ENCODE results near the gene SYT8. TPM values are rescaled to one million over a fixed set of nuclear protein-coding genes. Genes with fewer than 3 reads are reported as not detected.
"Not testable (repeated sequence)": the region's sequence is repeated elsewhere in the genome, so short reads cannot be mapped to it uniquely, and the experiment has no call there.

The SYT8 gene, protein sequence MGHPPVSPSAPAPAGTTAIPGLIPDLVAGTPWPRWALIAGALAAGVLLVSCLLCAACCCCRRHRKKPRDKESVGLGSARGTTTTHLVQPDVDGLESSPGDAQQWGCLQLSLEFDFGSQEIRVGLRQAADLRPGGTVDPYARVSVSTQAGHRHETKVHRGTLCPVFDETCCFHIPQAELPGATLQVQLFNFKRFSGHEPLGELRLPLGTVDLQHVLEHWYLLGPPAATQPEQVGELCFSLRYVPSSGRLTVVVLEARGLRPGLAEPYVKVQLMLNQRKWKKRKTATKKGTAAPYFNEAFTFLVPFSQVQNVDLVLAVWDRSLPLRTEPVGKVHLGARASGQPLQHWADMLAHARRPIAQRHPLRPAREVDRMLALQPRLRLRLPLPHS
- 0.10 TPM for polyA plus RNA-seq (2013, experiment 1 of 2; ENCODE audit: insufficient read length)
- polyA plus RNA-seq (2013, experiment 2 of 2; ENCODE audit: insufficient read length), result 0.84 TPM

DNA sequence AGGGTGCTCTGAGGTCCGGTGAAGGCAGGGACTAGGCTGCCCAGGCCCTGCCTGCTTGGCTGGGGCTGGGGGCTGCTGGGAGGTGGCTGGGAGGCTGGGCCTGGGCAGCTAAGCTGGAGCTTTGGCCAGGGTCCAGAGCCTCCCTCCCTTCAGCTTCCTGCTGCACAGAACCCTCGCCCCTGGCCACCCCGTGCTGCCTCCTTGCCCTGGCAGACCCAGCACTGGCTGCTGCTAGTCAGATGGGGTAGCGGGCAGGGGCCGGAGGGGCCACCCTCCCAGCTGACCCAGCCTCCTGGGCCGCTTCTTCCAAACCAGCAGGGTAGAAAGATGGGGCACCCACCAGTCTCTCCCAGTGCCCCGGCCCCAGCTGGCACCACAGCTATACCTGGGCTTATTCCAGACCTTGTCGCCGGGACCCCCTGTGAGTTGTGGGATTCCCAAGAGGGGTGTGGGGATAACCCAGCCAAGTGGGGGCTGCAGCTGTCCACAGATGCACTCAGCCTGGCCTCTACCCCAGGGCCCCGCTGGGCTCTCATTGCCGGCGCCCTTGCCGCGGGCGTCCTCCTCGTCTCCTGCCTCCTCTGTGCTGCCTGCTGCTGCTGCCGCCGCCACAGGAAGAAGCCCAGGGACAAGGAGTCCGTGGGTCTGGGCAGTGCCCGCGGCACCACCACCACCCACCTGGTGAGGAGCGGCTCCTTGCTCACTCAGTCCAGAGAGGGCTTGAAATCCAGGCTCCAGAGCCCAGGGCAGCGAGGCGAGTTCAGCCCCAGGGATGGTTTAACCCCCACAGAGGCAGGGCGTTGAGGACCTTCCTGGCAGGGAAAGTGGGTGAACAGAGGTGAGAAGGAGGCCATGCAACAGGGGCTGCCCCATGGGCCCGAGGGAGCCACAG, at the start of gene SYT8:
Gene SYT8, plus strand, starts transcription at position 212 of the 892 bp plus-strand sequence. Its CDS starts 116 bp downstream, at position 328.
- no peak for DNase-seq

DNA sequence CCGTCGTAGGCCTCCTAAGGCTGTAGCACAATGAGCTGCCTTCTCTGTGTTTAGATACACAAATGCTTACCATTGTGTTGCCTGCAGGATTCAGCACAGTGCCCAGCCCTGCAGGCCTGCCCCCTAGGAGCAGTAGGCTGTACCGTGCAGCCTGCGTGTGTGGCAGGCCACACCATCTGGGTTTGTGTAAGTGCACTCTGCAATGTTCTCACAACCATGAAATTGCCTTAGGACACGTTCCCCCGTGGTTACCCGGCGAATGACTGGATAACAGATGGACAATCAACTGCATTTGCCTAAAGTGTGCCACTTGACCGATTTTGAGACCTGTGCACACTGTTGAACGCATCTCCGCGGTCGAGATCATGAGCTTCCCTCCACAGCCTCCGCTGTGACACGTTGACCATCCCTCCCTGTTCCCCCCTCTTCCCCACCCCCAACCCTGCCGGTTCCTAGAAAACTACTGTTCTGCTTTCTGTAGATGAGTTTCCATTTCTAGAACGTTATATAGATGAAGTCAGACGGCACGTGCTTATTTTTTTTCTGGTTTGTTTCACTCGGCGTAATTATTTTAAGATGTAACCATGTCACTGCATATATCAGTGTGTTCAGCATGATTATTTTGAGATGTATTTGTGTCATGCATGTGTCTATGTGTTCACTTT, 48.9 kb upstream of the SYT8 start:
- DNase-seq, result no peak

DNA sequence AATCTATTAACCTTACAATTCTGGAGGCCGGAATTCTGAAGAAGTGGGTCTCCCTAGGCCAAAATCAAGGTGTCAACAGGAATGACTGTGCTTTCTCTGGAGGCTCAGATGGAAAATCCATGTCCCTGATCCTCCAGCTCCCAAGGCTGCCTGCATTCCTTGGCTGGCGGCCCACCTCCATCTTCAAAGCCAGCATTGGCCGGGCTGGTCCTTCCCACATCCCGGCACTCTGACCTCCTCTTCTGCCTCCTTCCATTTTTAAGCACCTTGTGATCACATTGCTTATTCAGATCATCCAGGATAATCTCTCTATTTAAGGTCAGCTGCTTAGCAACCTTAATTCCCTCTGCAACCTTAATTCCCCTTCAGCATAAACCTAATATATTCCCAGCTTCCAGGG, 48.3 kb upstream of the SYT8 start:
- no peak for DNase-seq

DNA sequence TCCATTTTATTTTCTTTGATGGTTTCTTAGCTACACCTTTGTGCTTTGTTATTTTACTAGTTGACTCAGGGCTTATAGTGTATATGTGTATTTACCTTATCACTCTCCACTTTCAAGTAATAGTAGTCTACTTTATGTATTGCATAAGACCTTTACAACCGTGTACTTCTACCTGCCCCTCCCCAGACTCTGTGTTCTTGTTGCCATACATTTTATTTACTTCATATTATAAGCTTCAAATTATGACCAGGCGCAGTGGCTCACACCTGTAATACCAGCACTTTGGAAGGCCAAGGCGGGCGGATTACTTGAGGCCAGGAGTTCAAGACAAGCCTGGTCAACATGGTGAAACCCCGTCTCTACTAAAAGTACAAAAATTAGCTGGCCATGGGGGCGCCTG, 42.9 kb upstream of the SYT8 start:
- no peak for DNase-seq

DNA sequence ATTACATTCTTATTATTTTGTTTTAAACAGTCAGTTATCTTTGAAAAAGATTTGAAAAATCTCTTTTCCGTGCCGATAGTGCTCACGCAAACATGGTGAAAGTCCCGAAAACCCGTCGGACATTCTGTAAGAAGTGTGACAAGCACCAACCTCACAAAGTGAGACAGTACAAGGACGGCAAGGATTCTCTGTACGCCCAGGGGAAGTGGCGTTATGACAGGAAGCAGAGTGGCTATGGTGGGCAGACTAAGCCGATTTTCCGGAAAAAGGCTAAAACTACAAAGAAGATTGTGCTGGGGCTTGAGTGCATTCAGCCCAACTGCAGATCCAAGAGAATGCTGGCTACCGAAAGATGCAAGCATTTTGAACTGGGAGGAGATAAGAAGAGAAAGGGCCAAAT, 42.3 kb upstream of the SYT8 start:
- no peak for DNase-seq

DNA sequence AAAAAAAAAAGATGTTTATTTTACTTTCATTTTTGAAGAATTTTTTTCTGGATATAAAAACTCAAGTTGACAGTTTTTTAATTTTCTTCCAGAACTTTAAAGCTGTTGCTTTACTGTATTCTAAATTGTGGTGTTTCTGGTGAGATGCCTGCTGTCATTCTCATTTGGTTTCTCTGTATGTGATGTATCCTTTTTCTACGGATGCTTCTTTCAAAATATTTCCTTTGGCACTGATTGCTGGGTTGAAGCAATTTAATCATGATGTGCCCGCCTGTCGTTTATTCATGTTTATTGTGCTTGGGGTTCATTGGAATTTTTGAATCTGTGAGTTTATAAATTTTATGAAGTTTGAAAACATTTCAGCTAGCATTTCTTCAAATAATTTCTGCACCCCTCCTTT, 41.7 kb upstream of the SYT8 start:
- peak; percentile 44 for DNase-seq

DNA sequence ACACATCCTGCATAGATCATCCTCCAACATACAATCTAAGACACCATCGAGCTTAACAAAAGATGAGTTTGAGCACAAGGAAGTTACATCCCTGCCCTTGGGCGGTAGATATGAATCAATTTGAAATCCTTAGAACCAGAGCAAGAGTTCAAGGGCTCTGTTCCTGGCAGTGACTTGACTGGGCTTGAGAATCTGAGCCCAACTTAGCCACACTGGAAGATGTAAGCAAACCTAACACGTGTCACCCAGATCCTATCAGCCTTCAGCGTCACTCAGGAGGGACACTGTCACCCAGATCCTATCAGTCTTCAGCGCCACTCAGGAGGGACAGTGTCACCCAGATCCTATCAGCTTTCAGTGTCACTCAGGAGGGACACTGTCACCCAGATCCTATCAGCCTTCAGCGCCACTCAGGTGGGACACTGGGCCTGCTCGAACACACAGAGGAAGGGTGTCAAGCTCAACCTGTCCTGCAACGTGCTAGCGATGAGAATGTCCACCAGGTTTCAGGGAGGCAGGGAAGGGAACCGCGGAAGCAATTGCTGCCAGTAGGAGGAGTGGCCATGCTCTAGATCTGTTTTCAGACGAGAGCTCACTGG, 38.3 kb upstream of the SYT8 start:
- DNase-seq, result no peak

DNA sequence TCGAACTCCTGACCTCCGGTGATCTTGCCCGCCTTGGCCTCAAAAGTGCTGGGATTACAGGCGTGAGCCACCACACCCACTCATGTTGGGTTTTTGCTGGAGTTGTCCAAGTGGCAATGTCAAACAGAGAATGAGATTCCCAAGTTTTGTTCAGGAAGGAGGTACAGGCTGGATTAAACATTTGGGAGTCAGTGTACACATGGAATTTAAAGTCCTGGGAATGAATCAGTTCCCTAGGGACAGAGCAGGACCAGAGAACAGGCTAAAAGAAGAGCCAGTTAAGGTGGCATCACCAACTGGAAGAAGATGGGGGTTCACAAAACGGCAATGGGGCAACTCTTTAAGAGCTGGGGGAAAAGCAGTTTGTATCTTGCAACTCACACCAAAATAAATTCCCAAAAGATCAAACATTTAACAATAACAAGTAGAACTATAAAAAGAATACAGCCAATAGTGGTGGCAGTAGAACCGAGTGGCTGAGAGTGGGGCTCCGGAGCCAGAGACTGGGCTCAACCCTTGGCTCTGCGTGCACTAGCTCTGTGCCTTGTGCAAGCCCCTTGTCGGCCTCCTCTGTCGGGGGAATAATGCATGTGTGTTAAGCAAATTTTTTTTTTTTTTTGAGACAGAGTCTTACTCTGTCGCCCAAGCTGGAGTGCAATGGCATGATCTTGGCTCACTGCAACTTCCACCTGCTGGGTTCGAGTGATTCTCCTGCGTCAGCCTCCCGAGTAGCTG, 37.2 kb upstream of the SYT8 start:
- no peak for DNase-seq

DNA sequence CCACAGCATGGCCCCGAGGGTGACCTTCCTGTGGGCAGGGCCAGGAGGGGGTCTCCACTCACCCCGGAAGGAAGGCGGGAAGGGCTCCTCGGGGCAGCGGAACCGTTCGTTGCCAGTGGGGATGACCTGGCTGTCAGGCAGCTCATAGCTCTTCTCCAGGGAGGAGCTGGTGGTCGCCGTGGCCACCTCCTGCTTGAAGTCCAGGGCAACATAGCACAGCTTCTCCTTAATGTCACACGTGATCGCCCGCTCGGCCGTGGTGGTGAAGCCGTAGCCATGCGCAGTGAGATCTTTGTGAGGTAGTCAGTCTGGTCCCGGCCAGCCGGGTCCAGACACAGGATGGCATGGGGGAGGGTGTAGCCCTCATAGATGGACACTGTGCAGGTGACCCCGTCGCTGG, 31.5 kb upstream of the SYT8 start:
- DNase-seq, result no peak

DNA sequence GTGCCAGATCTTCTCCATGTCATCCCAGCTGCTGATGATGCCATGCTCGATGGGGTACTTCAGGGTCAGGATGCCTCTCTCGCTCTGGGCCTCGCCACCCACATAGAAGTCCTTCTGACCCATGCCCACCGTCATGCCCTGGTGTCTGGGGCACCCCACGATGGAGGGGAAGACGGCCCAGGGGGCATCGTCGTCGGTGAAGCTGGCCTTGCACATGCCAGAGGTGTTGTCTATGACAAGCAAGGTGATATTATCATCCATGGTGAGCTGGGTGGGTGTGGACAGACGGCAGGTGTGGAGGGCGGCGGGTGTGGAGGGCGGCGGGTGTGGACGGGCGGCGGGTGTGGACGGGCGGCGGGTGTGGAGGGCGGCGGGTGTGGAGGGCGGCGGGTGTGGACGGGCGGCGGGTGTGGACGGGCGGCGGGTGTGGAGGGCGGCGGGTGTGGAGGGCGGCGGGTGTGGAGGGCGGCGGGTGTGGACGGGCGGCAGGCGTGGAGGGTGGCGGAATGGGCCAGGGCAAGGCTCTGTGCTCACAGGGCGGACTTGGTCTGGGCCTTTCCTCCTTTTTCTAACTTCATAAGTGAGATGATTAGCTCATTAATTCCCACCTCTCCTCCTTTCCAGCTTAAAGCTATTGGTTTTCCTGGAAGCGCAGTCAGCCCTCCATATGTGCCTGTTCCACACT, 30.8 kb upstream of the SYT8 start:
- not testable (repeated sequence) for DNase-seq

DNA sequence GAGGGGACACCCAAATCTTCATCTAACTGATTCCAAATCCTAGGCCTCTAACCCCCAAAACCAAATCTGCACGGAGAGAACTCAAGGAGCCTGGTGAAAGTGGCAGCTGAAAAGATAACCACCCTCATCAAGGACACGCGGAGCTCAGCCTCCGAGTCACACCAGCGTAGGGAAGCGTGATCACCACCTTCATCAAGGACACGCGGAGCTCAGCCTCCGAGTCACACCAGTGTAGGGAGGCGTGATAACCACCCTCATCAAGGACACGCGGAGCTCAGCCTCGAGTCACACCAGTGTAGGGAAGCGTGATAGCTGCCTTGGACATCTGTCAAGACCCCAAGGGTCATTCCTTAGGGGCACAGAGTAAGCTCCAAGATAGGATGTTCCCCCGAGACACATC, 29.3 kb upstream of the SYT8 start:
- no peak for DNase-seq

DNA sequence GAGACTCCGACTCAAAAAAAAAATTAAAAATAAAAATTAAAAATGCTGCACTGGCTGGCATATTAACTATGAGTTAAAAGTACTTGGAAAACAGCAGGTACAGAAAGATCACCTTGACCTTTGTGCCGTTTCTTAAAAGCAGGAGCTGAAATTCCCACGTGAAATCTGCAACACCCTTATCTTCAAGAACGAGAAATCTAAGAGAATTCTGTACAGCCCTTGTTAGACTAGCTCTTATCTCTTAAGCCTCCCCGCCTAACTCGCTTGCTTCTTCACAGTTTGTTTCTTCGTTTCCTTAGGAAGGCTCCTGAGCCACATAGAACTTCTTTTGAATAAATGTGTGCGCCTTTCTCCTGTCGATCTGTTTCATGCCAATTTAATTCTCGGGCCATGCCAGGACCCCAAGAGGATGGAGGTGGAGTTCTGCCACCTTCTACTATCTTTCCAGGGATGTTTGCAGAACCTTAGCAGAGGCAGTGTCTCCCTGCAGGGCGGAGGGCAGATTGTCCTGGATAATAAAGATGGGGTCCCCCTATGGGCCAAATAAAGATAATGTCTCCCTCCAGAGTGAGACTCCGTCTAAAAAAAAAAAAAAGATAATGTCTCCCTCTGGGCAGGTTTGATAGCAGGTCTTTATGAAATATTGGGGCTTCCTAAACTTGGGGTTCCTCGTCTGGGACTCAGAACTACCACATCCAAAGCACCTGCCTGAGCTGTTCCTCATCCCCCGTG, 27.4 kb upstream of the SYT8 start:
- no peak for DNase-seq

DNA sequence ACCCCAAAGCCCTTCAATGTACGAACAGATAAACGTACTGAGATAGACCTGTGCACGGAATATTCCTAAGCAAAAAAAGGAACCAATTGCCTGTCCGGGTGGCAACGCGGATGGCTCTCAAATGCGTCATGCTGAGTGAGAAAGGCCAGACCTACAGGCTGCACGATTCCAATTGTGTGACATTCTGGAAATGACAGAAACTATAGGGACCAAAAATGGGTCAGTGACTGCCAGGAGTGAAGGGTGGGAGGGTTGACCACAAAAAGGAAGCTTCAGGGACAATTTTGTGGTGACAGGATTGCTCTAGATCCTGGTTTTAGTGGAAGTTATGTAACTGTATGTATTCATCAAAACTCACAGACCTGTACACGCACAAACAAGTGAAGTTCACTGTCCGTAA, 24.0 kb upstream of the SYT8 start:
- DNase-seq, result no peak

DNA sequence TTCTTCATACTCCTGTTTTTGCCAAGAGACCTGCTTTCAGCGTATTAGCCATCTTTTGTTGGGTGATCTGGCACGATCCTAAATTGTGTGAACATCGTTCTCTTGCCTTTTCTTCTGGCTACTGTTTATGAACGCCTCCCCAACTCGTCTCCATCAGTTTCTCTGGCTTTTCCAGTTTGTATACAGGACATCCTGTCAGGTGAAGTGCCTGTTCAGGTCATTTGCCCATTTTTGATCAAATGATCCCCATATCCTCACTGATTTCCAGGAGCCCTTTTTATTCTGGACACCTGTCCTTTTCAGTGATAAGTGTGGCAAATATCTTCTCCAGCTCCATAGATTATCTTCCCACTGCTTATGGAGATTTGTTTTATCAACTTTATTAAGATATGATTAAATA, 22.5 kb upstream of the SYT8 start:
- no peak for DNase-seq

DNA sequence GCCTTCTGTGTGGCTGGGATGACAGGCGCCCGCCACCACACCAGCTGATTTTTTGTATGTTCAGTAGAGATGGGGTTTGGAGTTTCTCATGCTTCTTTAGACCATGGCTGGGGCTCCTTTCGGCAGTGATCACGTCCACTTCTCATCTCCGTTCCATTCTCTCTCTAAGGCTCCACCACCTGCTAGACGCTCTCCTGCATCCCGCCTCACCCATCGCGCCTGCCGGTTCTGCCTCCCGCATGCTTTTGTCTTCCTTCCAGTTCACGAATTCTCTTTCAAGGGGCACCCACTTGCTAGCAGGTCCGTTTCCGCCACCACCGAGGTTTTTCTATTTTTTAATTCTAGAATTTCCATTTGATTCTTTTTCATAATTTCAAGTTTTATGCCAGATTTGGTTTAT, 22.0 kb upstream of the SYT8 start:
- DNase-seq, result no peak

DNA sequence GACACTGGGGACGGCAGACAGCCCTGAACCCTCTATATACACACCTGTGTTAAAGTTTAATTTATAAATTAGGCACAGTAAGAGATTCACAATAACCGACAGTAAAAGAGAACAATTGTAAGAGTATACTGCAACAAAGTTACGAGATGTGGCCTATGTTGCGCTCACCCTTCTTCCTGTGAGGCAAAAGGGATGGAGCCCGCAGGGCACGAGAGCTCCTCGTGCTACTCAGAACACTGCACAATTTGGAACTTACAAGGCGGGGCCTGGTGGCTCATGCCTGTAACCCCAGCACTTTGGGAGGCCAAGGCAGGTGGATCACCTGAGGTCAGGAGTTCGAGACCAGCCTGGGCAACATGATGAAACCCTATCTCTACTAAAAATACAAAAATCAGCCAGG, 21.4 kb upstream of the SYT8 start:
- DNase-seq, result not testable (repeated sequence)

DNA sequence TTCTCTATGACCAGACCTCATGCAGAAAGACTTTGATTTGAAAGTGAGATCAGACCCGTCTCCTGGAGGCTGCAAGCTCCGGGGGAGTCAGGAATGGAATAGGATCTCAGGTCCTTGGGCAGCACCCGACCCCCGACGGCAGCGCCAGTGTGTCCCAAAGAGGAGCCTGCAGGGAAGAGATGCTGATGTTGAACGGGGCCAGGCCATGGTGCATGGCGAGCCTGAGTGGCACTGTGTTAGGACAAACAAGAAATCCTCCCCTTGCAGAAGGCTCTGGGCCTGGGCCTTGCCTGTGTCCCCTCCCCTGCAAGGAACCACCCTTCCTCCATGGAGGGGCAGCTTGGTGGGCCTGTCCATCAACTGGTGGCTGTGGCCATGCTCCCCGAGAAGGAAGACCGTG, 20.1 kb upstream of the SYT8 start:
- no peak for DNase-seq

DNA sequence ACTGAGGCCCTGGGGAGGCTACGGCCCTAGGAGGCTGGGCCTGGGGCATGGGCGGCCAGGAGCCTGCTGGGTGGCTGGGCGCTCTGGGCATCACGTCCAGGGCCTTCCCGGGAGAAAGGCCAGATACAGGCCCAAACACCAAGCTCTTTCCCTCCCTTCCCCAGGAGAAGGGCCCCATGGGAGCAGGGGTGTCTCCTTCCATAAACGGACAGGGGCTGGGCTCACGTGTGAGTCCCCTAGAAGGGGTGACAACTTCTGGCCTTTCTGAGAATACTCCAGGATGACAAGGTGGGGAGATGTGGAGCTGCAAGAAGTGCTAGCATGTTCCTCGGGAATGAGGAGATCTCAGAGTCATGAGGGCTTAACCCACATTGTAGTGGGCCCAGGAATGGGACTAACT, 19.5 kb upstream of the SYT8 start:
- DNase-seq, result no peak

DNA sequence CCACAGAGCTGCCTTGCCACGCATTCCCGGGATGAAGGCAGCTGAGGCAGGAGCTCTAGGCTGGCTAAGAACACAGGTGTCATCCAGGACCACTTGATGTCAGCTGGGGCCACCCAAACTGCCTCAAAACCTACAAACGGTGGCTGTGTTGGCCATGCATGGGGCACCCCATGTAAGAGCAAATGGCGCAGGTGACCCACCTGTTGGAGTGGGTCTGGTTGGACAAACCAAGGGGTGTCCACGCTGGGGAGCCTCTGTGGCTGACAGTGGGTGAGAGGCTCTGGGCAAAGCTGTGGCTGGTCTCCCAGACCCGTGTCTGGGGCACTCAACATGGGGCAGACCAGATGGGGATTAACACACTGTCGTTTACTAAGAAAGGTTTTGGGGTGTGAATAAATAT, 19.0 kb upstream of the SYT8 start:
- DNase-seq, result no peak

DNA sequence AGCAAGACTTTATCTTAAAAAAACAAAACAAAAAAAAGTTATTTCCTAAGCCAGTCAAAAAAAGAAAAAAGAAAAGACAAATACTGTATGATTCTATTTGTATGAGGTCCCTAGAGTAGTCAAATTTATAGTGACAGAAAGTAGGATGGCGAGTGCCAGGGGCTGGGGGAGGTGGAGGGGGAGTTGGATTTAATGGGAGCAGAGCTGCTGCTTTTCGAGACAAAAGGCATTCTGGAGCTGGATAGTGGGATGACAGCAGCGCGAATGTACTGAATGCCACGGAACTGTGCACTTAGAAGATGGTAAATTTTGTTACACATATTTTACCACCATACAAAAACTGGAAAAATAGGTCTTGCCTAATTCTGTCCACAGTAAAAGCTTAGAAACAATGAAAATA, 17.8 kb upstream of the SYT8 start:
- DNase-seq, result no peak

DNA sequence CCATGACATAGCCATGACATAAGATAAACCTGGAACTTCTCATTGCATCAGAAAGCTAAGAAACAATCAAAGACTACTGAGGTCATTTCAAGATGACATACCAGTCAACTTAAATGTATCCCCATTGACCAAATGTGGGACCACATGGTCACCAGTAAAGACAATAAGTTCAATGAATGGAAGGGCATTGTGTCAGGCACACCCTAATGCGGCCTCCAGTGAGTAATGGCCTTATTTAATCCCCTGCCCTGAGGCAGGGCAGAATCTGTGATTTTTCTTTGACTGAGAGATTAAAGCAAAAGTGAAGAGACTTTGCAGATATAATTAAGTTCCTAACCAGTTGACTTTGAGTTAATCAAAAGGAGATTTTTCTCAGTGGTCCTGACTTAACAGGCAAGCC, 17.3 kb upstream of the SYT8 start:
- no peak for DNase-seq

Measured in fibroblast of skin of scalp (primary cell).